HG03095 (cell line): ENCODE data around the gene CEL.
A peak's percentile ranks its signal among the peaks of the same experiment; 100 is the strongest.

ENCODE experiments used
- ATAC-seq: cut with Tn5 transposase; IDR thresholded peaks from one replicate; pipeline ENCODE4 v1.9.1; 2021; ENCODE audit warnings: moderate library complexity; ENCODE audit not compliant: unreplicated experiment

Gene CEL

DNA sequence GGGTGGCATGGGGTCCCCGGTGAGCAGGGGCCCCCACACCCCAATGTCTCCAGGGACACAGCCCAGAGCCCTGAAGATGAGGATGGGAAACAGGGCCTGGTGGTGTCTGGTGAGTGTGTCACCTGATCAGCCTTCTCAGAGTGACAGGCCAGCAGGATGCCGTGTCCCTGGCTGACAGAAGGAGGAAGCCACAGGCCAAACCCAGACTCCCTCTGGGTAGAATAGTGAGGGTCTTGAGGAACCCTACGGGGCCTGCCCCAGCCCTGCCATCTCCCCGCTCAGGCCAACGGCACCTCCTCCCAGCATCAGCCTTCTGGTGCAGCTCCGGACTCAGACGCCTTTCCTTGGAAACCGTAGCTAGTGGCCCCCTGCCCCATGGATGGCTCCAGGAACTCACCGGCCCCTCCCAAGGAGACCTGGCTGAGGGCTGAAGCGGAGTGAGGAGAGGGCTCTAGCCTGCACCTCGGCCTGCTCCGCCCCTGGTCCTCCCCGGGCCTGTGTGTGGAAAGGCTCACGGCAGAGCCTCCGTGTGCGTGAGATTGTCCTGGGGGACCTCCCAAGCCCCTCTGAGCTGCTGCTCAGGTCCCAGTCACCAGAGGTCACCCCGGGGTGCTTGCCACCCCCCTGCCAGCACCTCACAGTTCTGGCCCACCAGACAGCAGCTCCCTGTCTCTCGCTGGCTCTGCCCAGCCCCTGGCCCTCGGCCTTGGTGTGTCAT lies 53.3 kb downstream of the CEL start:
- no peak for ATAC-seq

DNA sequence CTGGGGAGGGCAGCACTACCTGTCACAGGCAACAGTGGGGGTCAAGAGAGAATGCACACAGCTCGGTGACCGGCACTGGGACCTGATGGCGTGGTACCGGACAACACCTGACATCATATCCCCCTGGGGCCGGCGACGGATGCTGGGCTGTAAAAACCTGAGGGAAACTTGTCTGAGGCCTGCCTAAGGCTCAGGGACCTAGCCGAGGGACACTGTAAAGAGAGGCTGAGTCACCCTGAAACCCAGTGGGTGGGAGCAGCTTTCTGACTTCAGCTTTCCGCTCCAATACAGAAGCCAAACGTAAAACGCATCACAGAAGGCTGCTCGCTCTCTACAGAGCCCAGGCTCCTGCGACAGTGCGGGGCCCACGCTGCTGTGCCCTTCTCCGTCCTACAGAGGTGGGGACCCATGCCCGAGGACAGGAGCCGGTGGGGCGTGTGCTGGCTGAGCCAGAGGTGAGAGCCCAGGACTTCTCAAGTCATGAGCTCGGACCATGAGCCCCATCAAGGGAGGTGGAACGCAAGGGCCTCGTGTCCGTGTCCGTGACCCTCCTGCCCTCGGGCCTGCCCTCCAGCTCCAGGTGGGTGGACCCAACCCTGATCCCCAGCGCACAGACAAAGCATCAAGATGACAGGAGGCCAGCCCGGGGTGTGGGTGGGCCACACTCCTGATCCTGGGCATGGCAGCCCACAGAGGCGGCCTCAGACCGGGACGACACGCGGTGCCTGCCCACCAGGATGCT lies 54.0 kb downstream of the CEL start:
- peak; percentile 82 for ATAC-seq

DNA sequence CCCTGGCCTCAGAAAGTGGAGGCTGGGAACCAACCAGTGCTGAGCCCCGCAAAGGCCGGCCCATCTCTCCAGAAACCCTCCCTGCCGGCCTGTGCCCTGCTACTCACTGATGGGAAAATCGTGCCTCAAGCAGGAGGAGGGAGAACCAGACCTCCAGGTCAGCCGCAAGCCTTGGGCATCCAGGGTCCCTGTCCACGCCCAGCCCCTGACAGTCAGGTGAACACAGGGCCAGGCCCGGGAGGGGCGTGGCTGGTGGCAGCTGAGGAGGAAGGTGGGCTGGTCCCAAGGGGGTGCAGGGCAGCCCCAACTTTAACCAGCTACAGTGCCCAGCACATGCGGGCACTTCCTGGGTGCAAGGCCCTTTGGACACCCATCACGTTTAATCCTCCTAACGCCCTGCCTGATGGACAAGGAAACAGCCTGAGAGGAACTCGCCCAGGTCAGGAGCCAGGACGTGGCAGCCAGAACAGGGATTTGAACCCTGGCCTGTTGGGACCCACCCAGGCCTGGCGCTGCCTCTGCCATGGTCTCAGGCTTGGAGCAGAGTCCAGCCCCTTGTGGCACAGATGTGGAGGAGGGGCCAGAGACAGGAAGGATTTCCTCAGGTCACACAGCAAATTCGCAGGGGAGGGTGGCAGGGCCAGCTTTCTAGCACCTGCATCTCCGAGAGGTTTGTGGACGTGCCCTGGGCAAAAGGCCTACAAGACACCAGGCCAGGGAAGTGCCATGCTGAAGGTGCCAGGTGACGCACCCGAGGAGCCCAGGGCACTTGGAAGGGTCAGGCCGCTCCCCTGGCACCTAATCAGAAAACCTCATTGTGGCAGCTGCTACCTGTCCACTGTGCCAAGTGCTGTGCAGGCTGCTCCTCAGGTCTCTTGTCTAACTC lies 54.8 kb downstream of the CEL start:
- no peak for ATAC-seq

DNA sequence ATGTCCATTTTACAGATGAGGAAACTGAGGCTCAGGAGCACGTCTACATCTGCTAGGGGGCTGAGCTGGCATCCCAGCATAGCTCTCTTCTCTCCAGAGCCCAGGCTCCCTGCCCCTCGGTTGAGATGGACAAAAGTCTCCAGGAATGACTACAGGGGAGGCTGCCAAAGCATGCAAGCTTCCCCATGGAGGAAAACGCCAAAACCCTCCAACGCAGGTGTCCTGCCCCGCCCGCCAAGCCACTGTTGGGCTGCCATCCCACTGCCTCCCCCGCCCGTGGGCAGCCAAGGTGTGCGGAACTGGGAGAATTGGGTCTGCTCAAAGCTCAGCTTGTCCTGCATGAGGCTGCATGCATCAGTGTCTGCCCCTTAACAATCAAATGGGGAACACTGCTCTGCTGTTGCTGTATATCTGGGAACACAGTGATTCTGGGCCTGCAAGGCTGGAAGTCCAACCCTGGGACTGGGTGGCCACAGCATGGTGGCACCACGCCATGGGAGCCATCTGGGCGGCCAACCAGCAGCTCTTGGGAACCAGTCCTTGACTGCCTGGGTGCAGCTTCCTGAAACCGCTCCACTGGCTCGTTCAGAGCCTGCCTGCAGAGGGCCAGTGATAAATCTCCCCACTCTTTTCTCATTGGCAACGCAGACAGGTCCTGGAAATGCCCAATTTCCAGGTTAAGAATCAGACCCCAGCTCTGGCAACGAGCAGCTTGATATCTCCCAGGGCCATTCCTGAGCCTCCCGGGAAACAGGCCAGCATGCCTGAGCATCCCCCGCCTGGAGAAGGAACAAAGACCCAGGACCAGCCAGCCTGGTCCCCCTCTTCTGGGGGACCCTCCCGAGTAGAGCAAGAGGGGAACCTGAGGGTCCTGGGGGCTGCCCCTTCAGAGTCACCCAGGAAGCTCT lies 55.7 kb downstream of the CEL start:
- no peak for ATAC-seq

DNA sequence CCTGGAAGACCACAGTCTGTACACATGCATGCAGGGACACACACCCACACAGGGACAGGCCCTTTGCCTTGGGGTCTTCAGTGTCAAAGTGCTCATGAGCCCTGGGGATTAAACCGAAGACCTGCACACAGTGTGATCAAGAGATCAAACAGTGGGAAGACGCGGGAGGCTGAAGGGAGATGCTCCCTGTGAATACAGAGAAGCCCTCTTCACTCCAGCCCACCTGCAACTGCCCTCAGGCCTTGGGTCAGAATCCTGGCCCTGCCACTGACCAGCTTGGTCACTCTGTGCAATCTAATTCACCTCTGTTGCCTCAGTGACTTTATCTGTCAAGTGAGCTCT lies 56.4 kb downstream of the CEL start:
- no peak for ATAC-seq

DNA sequence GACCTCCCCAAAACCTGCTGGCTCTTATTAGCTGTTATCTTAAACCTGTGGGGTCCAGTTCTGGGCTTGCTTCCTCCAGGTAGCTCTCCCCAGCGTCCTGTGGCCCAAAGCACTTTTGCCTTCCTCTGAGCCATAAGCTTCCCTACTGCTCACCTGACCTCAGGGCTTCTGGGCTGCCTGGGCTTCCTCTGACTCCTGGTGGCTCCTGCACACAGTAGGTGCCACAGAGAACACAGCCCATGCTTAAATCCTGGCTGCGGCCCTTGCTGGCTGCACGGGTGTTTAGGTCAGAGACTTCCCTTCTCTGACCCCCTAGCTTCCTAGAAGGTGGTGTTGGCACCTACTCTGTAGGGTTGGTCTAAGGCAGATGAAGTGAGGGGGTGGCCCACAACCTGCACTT lies 56.8 kb downstream of the CEL start:
- ATAC-seq = no peak

DNA sequence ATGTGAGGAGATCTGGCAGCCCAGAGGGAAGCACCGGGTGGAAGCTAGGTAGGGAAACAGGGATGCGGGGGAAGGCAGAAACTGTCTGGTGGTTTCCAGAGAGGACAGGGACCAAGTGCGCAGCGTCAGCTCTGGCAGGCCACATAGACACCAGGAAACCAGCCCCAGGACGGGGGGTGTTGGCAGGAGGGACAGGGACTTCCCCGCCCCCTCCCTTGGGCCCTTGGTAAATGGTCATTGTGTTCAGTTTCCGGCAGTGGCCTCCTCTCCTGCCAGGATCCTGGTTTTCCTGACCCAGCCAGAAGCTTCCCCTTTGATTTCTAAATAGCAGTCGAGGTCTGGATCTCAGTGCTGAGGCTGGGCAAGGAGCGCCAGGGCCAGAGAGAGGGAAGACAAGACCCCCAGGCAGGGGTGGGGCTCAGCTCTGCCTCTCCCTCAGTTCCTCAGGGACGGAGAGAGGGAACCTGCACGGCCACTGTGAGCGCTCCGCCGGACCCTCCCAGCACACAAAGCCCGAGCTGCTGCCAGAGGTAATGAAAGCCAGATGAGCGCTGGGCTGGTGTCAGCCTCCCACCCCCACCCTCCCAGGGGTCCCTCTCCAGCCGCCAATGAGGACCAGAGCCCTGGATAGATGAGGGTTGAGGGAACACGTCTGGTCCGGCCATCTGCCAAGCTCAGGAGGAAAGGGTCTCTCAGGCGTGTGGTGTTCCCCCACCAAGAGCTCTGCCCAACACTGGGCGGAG lies 57.5 kb downstream of the CEL start:
- ATAC-seq = no peak

DNA sequence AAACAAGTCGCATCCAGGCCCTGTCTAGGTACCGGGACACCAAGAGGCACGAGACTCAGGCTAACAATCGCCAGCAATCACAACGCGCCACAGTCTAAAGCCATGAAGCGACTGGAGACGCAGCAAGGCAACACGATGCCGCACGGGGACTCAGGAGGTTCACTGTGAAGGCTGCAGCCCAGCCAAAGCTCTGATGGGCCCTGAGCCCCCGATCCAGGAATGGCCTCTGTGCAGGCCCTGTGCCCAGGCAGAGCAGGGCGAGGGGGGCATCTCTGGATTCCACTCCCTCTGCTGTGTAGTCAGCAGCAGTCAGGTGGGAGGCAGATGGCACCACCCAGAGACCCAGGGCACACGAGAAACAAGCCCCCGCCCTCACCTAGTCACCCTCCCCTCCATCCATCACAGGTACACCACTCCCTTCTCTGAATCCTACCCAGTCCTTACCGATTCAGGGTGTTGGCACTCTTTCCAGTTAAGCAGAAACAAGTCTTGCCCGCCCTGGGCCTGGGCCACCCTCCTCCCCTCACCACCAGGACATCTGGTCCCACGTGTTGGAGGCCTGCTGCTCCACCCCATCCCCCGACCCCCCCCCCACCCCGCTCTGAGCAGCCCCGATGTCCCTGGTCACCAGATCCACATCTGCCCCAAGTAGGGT lies 58.2 kb downstream of the CEL start:
- ATAC-seq = no peak

DNA sequence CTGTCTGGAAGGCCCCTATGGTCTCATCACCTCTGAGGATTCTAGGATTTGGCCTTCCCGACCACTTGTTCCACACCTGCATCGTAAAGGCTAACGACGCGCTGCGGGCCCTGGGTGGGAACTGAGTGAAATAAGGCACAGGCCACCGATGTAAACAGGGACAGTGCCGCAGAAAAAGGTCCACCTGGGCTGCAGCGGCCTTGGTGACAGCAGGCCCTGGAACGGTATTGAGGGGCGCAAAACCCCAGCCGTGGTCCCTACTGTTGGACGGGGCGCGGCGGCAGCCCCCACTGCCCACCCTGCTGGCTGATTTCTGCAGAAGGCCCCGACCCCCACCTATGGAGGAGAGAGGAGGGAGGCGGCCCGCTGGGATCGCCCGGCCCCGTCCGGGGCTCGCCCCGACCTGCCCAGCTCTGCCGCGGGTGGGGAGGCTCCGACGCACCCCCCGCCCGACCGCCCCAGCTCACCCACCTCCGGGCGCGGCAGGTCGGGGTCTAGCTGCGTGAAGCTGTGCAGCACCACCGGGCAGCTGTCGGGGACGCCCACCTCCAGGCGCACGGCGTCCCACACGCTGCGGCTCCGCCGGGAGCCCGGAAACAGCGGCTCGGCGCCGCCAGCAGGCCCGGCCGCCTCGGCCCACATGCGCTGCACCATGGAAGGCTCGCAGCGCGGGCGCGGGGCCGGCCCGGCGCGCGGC lies 58.9 kb downstream of the CEL start:
- peak; percentile 8 for ATAC-seq
